OCI-LY7 (cell line): Measurements from ENCODE around the gene NXF2. TPM values are rescaled to one million over a fixed set of nuclear protein-coding genes. Genes with fewer than 3 reads are reported as not detected.
"Not testable (repeated sequence)": the region's sequence is repeated elsewhere in the genome, so short reads cannot be mapped to it uniquely, and the experiment has no call there.

Experiments
- Bru-seq: library from RNA; stranded (reverse); fragments of 400-500 nt; gene quantifications from one replicate; lab custom pipeline; 2021; lab: Mats Ljungman, UMichigan
- BruChase-seq, 2 experiments: library from RNA; stranded (reverse); fragments of 400-500 nt; gene quantifications; one replicate each; lab custom pipeline; 2021; lab: Mats Ljungman, UMichigan
- BruUV-seq: library from RNA; stranded (reverse); fragments of 400-500 nt; replicated peaks from 2 replicates; lab custom pipeline; 2021; lab: Mats Ljungman, UMichigan
- CTCF ChIA-PET: fragments of 300-600 bp; sonication (Branson Sonifier 250); formaldehyde crosslinking; loops from one replicate; lab custom pipeline; 2022; ENCODE audit warnings: antibody characterized with exemption; ENCODE audit not compliant: unreplicated experiment; lab: Charles Lee
- POLR2A ChIA-PET: fragments of 300-600 bp; sonication (Branson Sonifier 250); formaldehyde crosslinking; loops from one replicate; lab custom pipeline; 2022; ENCODE audit warnings: antibody characterized with exemption; lab: Charles Lee
- DNase-seq: peaks from one replicate; pipeline ENCODE4 v3.0.0-alpha.2; 2015; ENCODE audit warnings: low spot score
- H2AFZ ChIP-seq: fragments of 200-600 bp; sonication (generic), shearing (Covaris generic); 2 replicates; pipeline ENCODE4 v1.6.1; 2014; ENCODE audit warnings: mild to moderate bottlenecking, antibody characterized with exemption, low read length, moderate library complexity
- H3K27ac ChIP-seq: fragments of 200-600 bp; sonication (generic); 2 replicates; pipeline ENCODE4 v1.5.1; 2014; ENCODE audit warnings: mixed run types, low read depth, mild to moderate bottlenecking, moderate library complexity, low read length, inconsistent platforms; ENCODE audit not compliant: poor library complexity, severe bottlenecking
- H3K36me3 ChIP-seq: fragments of 200-600 bp; sonication (generic); 2 replicates; pipeline ENCODE4 v1.6.1; 2014; ENCODE audit warnings: mild to moderate bottlenecking, antibody characterized with exemption, low read length, moderate library complexity, mixed read lengths; ENCODE audit not compliant: insufficient read depth
- H3K4me1 ChIP-seq: fragments of 200-600 bp; sonication (generic); 2 replicates; pipeline ENCODE4 v1.5.1; 2014; ENCODE audit warnings: mild to moderate bottlenecking, low read length; ENCODE audit not compliant: insufficient read depth, poor library complexity, severe bottlenecking
- H3K4me2 ChIP-seq: fragments of 200-600 bp; sonication (generic); 2 replicates; pipeline ENCODE4 v1.6.1; 2014; ENCODE audit warnings: mild to moderate bottlenecking, low read length
- H3K4me3 ChIP-seq: fragments of 200-600 bp; sonication (generic); 2 replicates; pipeline ENCODE4 v1.5.1; 2014; ENCODE audit warnings: mild to moderate bottlenecking, low read depth, low read length; ENCODE audit not compliant: poor library complexity, severe bottlenecking
- H3K79me2 ChIP-seq: fragments of 200-600 bp; sonication (generic); 2 replicates; pipeline ENCODE4 v1.6.1; 2016; ENCODE audit warnings: low read depth, mild to moderate bottlenecking, low read length, moderate library complexity, mixed read lengths; ENCODE audit not compliant: insufficient read depth
- H3K9me2 ChIP-seq: fragments of 200-600 bp; sonication (generic); 2 replicates; pipeline ENCODE4 v1.6.1; 2016; ENCODE audit warnings: mild to moderate bottlenecking, low read length, mixed read lengths; ENCODE audit not compliant: insufficient read depth
- H3K9me3 ChIP-seq: fragments of 200-600 bp; sonication (generic); 2 replicates; pipeline ENCODE4 v1.6.1; 2014; ENCODE audit warnings: mild to moderate bottlenecking, mixed run types, low read length, mixed read lengths
- H4K20me1 ChIP-seq: fragments of 200-600 bp; sonication (generic); 2 replicates; pipeline ENCODE4 v1.6.1; 2014; ENCODE audit warnings: mild to moderate bottlenecking, antibody characterized with exemption, low read length, moderate library complexity, mixed read lengths; ENCODE audit not compliant: insufficient read depth
- intact Hi-C: fragments of 100-400 bp; cut with micrococcal nuclease; formaldehyde crosslinking; loops from one replicate; pipeline ENCODE4 v1.10.0; 2022; ENCODE audit not compliant: unreplicated experiment
- long read RNA-seq: library from polyadenylated mRNA; stranded (forward); transcript quantifications from one replicate; pipeline ENCODE4 v2.0.0, GENCODE V29; 2022
- total RNA-seq, 2 experiments: library from RNA; depleted of rRNA in 1 of 2; stranded (reverse); fragments of >200 nt in 1 of 2; shearing (Covaris generic) in 1 of 2; gene quantifications; 2 replicates each; pipeline ENCODE4 v1.2.3, GENCODE V29; 2014 to 2022

Gene NXF2, protein sequence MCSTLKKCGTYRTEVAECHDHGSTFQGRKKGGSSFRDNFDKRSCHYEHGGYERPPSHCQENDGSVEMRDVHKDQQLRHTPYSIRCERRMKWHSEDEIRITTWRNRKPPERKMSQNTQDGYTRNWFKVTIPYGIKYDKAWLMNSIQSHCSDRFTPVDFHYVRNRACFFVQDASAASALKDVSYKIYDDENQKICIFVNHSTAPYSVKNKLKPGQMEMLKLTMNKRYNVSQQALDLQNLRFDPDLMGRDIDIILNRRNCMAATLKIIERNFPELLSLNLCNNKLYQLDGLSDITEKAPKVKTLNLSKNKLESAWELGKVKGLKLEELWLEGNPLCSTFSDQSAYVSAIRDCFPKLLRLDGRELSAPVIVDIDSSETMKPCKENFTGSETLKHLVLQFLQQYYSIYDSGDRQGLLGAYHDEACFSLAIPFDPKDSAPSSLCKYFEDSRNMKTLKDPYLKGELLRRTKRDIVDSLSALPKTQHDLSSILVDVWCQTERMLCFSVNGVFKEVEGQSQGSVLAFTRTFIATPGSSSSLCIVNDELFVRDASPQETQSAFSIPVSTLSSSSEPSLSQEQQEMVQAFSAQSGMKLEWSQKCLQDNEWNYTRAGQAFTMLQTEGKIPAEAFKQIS
- not detected in 2 replicates for total RNA-seq (2014; rRNA removed; shearing (Covaris generic))
- total RNA-seq (2022): not detected in 2 replicates
- Bru-seq, nascent RNA: not detected
- BruChase-seq, experiment 1, labeled RNA remaining after a 6-hour chase: not detected
- not detected for BruChase-seq, experiment 2, labeled RNA remaining after a 2-hour chase
- long read RNA-seq: 0 reads

GRCh38 chrX:102246893-102247292 is at the start of gene NXF2:
Gene NXF2 (plus strand): TSS chrX:102247167. CDS start chrX:102307079, 59,912 bp downstream.
- H3K9me3 ChIP-seq, H2AFZ ChIP-seq, H3K4me2 ChIP-seq, H4K20me1 ChIP-seq, CTCF ChIA-PET, H3K4me3 ChIP-seq, H3K9me2 ChIP-seq, H3K27ac ChIP-seq, H3K36me3 ChIP-seq, intact Hi-C loops, H3K4me1 ChIP-seq, DNase-seq, POLR2A ChIA-PET, H3K79me2 ChIP-seq, BruUV-seq: not testable (repeated sequence)

DNA sequence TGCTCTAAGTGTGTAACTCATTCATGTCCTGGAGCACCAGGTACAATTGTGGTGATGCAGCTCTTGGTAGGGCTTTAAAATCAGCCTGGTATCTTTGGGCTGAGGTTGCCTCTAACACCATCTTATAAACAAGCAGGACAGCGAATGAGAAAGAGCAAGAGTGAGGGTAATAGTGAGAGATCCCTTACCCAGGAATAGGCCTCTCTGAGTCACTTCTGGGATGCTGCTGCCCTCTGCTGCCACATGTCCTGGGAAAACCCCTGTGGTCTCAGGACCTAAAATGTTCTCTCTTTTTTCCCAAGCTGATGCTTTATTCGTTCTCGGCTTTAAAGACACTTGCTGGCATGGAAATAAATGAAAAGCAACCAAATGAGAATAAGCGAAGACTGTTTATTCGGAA is 39.0 kb upstream of the NXF2 start:
- H3K27ac ChIP-seq, H3K4me2 ChIP-seq, BruUV-seq, H4K20me1 ChIP-seq, POLR2A ChIA-PET, H3K79me2 ChIP-seq, H3K4me1 ChIP-seq, CTCF ChIA-PET, H3K4me3 ChIP-seq, H2AFZ ChIP-seq, H3K36me3 ChIP-seq, H3K9me3 ChIP-seq, DNase-seq, H3K9me2 ChIP-seq, intact Hi-C loops: not testable (repeated sequence)

GRCh38 chrX:102214986-102215385 is 32.0 kb upstream of the NXF2 start, which contains the start of gene TCP11X1:
Gene TCP11X1 (plus strand): TSS chrX:102215301.
- H3K4me3 ChIP-seq, BruUV-seq, DNase-seq, H3K9me3 ChIP-seq, H4K20me1 ChIP-seq, H3K36me3 ChIP-seq, POLR2A ChIA-PET, H2AFZ ChIP-seq, H3K79me2 ChIP-seq, H3K27ac ChIP-seq, H3K9me2 ChIP-seq, intact Hi-C loops, H3K4me1 ChIP-seq, H3K4me2 ChIP-seq, CTCF ChIA-PET: not testable (repeated sequence)

GRCh38 chrX:102216497-102216896 is 30.5 kb upstream of the NXF2 start:
- H3K27ac ChIP-seq, H4K20me1 ChIP-seq, POLR2A ChIA-PET, intact Hi-C loops, H3K4me2 ChIP-seq, H3K36me3 ChIP-seq, H3K79me2 ChIP-seq, H2AFZ ChIP-seq, H3K4me1 ChIP-seq, DNase-seq, BruUV-seq, H3K4me3 ChIP-seq, H3K9me2 ChIP-seq, H3K9me3 ChIP-seq, CTCF ChIA-PET: not testable (repeated sequence)

- H3K9me2 ChIP-seq, H3K79me2 ChIP-seq, DNase-seq, H3K4me3 ChIP-seq, H3K4me1 ChIP-seq, H3K9me3 ChIP-seq, CTCF ChIA-PET, BruUV-seq, H2AFZ ChIP-seq, H4K20me1 ChIP-seq, H3K27ac ChIP-seq, H3K36me3 ChIP-seq, POLR2A ChIA-PET, intact Hi-C loops, H3K4me2 ChIP-seq: not testable (repeated sequence)
Measured at GRCh38 chrX:102235678-102236077, 11.3 kb upstream of the NXF2 start.

- POLR2A ChIA-PET, H3K79me2 ChIP-seq, DNase-seq, BruUV-seq, H4K20me1 ChIP-seq, H3K9me3 ChIP-seq, H3K9me2 ChIP-seq, H3K4me2 ChIP-seq, H3K4me3 ChIP-seq, CTCF ChIA-PET, H3K36me3 ChIP-seq, intact Hi-C loops, H3K27ac ChIP-seq, H2AFZ ChIP-seq, H3K4me1 ChIP-seq: not testable (repeated sequence)
Measured at GRCh38 chrX:102240265-102240664, 6.7 kb upstream of the NXF2 start.
